ENCODE data around the gene SLC16A14. TPM values are rescaled to one million over a fixed set of nuclear protein-coding genes. Genes with fewer than 3 reads are reported as not detected.
A peak's percentile ranks its signal among the peaks of the same experiment; 100 is the strongest.
"Not testable (repeated sequence)": the region's sequence is repeated elsewhere in the genome, so short reads cannot be mapped to it uniquely, and the experiment has no call there.

The SLC16A14 gene
- 3.2 TPM for total RNA-seq (2021; ENCODE audit: unreplicated experiment)
- polyA plus RNA-seq (2012; ENCODE audit: insufficient read length), result 1.6 TPM
- Bru-seq, nascent RNA, result percentile 39 among the genes with signal in this experiment
- percentile 41 among the genes with signal in this experiment for BruChase-seq, experiment 1, labeled RNA remaining after a 2-hour chase
- percentile 44 among the genes with signal in this experiment for BruChase-seq, experiment 2, labeled RNA remaining after a 6-hour chase
- long read RNA-seq, full-length matches to known transcripts, result 2 of 3 reads
- long read RNA-seq, partial matches to known transcripts, result 1 of 3 reads
- long read RNA-seq, other reads (novel, unspliced or antisense), result 0 of 3 reads

GRCh38 chr2:230068651-230069055, at the start of gene SLC16A14:
TSS of gene SLC16A14 (minus strand) at chr2:230068924. CDS start at chr2:230059352, 9,572 bp downstream.
- Histone ChIP-seq H3K9me3 (ENCODE audit: control insufficient read depth, insufficient read depth, low read depth, low read length) (no peaks in the 10 kb centered on the region), H3K27me3 (ENCODE audit: control insufficient read depth, insufficient read depth, low read length) (no peaks in the 10 kb centered on the region), H3K27ac (ENCODE audit: low read length) (peak within 1 kb of the TSS; percentile 39; the same call in 1 of the 2 replicates), H3K4me1 (ENCODE audit: control insufficient read depth, insufficient read depth, low read length) (no peaks in the 10 kb centered on the region), H3K4me3 (ENCODE audit: low read depth in 2 of 2, low read length in 2 of 2) (peak within 1 kb of the TSS; percentile 51 to 70), H3K36me3 (ENCODE audit: control insufficient read depth, insufficient read depth, low read length) (no peaks in the 10 kb centered on the region)
- ATAC-seq (peak; percentile 73), DNase-seq (ENCODE audit: low read depth, low spot score) (peak; percentile 63)
- ChIA-PET CTCF (interaction anchor here (0.7 kb wide), 1 partner anchor 91 kb away, joined by 11 read pairs; no protein-coding TSS in a partner anchor), POLR2A (no interaction called here)
- in situ Hi-C loops (cut with HindIII; ENCODE audit: low pct_unique_long_range_greater_than_20kb, low sequenced_read_pairs) (no loop called here), intact Hi-C loops (cut with micrococcal nuclease; ENCODE audit: unreplicated experiment) (loop anchor here (2.0 to 5.0 kb wide), 3 partner anchors 60 to 544 kb away; no protein-coding TSS in a partner anchor)
- TF ChIP-seq SIN3A (IDR thresholded peaks at IDR 0.05; ENCODE audit: borderline replicate concordance, insufficient read depth, low read depth, low read length) (no peak), CTCF (IDR thresholded peaks at IDR 0.05) (peak; percentile 60)
- BruUV-seq (replicated peaks), result no TSS peak

GRCh38 chr2:230106771-230107170, 38.0 kb upstream of the SLC16A14 start:
- TF ChIP-seq SIN3A (IDR thresholded peaks at IDR 0.05; ENCODE audit: borderline replicate concordance, insufficient read depth, low read depth, low read length) (no peak), POLR2AphosphoS5 (IDR thresholded peaks at IDR 0.05; ENCODE audit: low read depth, low read length) (no peak), CTCF (IDR thresholded peaks at IDR 0.05) (no peak), TCF7L2 (IDR thresholded peaks at IDR 0.05; ENCODE audit: low read depth, low read length) (no peak), REST (IDR thresholded peaks at IDR 0.05; ENCODE audit: insufficient read depth in 1 of 2, low read depth in 2 of 2, low read length in 1 of 2) (no peak)
- H3K27ac ChIP-seq (ENCODE audit: low read length), result no peak overlapping the region
- H3K4me3 ChIP-seq (ENCODE audit: low read depth in 2 of 2, low read length in 2 of 2), result no peak overlapping the region
- ATAC-seq (no peak), DNase-seq (ENCODE audit: low read depth, low spot score) (no peak)
- H3K27me3 ChIP-seq (ENCODE audit: control insufficient read depth, insufficient read depth, low read length), result no peaks in the 10 kb centered on the region
- in situ Hi-C loops (cut with HindIII; ENCODE audit: low pct_unique_long_range_greater_than_20kb, low sequenced_read_pairs) (no loop called here), intact Hi-C loops (cut with micrococcal nuclease; ENCODE audit: unreplicated experiment) (no loop called here)
- CTCF ChIA-PET, result interaction anchor here (0.6 kb wide), 1 partner anchor 53 kb away, joined by 5 read pairs; no protein-coding TSS in a partner anchor
- peaks cover 4% of the 10 kb centered on the region; the same call in 1 of the 2 replicates for H3K9me3 ChIP-seq (ENCODE audit: control insufficient read depth, insufficient read depth, low read depth, low read length)
- H3K4me1 ChIP-seq (ENCODE audit: control insufficient read depth, insufficient read depth, low read length), result no peaks in the 10 kb centered on the region
- H3K36me3 ChIP-seq (ENCODE audit: control insufficient read depth, insufficient read depth, low read length), result no peaks in the 10 kb centered on the region
- BruUV-seq (replicated peaks), result no TSS peak
- POLR2A ChIA-PET, result no interaction called here

GRCh38 chr2:230101967-230102366, 33.2 kb upstream of the SLC16A14 start:
- H3K9me3 ChIP-seq (ENCODE audit: control insufficient read depth, insufficient read depth, low read depth, low read length); H3K27ac ChIP-seq (ENCODE audit: low read length); POLR2A ChIA-PET; BruUV-seq (replicated peaks); H3K4me3 ChIP-seq (ENCODE audit: low read depth in 2 of 2, low read length in 2 of 2); ATAC-seq; H3K36me3 ChIP-seq (ENCODE audit: control insufficient read depth, insufficient read depth, low read length); H3K27me3 ChIP-seq (ENCODE audit: control insufficient read depth, insufficient read depth, low read length); in situ Hi-C loops (cut with HindIII; ENCODE audit: low pct_unique_long_range_greater_than_20kb, low sequenced_read_pairs); DNase-seq (ENCODE audit: low read depth, low spot score); intact Hi-C loops (cut with micrococcal nuclease; ENCODE audit: unreplicated experiment); CTCF ChIA-PET; H3K4me1 ChIP-seq (ENCODE audit: control insufficient read depth, insufficient read depth, low read length): not testable (repeated sequence)
